Cortex of kidney (tissue), 1 donor: ENCODE results near the gene ST6GALNAC3.

ENCODE experiments used
- DNase-seq: peaks from one replicate; lab custom pipeline; 2025; lab: John Stamatoyannopoulos, UW

The ST6GALNAC3 gene

GRCh38 chr1:76583235-76583868 is 508.8 kb downstream of the ST6GALNAC3 start:
- no peak for DNase-seq

GRCh38 chr1:76583875-76584477 is 509.4 kb downstream of the ST6GALNAC3 start:
- DNase-seq: no peak

- no peak for DNase-seq
These were observed 511.6 kb downstream of the ST6GALNAC3 start for GRCh38 chr1:76585980-76586674.

- no peak for DNase-seq
These were observed 512.7 kb downstream of the ST6GALNAC3 start for GRCh38 chr1:76587212-76587611.

- DNase-seq: no peak
These were observed 516.9 kb downstream of the ST6GALNAC3 start for GRCh38 chr1:76591461-76591860.

GRCh38 chr1:76591963-76592362 is 517.4 kb downstream of the ST6GALNAC3 start:
- no peak for DNase-seq

GRCh38 chr1:76593141-76593540 is 518.6 kb downstream of the ST6GALNAC3 start:
- no peak for DNase-seq

- DNase-seq: no peak
These were observed 519.1 kb downstream of the ST6GALNAC3 start for GRCh38 chr1:76593618-76594017.

GRCh38 chr1:76595024-76595423 is 520.5 kb downstream of the ST6GALNAC3 start:
- no peak for DNase-seq

- DNase-seq: no peak
These were observed 526.9 kb downstream of the ST6GALNAC3 start for GRCh38 chr1:76601465-76601864.

- no peak for DNase-seq
These were observed 533.2 kb downstream of the ST6GALNAC3 start for GRCh38 chr1:76607717-76608116.

- DNase-seq: no peak
These were observed 537.4 kb downstream of the ST6GALNAC3 start for GRCh38 chr1:76611770-76612445.

GRCh38 chr1:76613886-76614285 is 539.3 kb downstream of the ST6GALNAC3 start:
- DNase-seq: no peak

- no peak for DNase-seq
These were observed 540.9 kb downstream of the ST6GALNAC3 start for GRCh38 chr1:76615253-76616035.

- no peak for DNase-seq
These were observed 545.8 kb downstream of the ST6GALNAC3 start for GRCh38 chr1:76620371-76620770.

GRCh38 chr1:76622774-76623528 is 548.4 kb downstream of the ST6GALNAC3 start:
- DNase-seq: no peak

GRCh38 chr1:76625886-76626678 is 551.5 kb downstream of the ST6GALNAC3 start:
- DNase-seq: no peak

- no peak for DNase-seq
These were observed 553.0 kb downstream of the ST6GALNAC3 start for GRCh38 chr1:76627498-76627897.

GRCh38 chr1:76627901-76628300 is 553.4 kb downstream of the ST6GALNAC3 start:
- DNase-seq: no peak

GRCh38 chr1:76632136-76632535 is 557.6 kb downstream of the ST6GALNAC3 start:
- no peak for DNase-seq
